Erythroblast (primary cell): Measurements from ENCODE around the gene LSM14A.
A peak's percentile ranks its signal among the peaks of the same experiment; 100 is the strongest.

Experiments used
- DNase-seq, 2 experiments: peaks; one replicate each; lab custom pipeline; 2025; lab: John Stamatoyannopoulos, UW
- GATA1 ChIP-seq: IDR thresholded peaks from 2 replicates; pipeline ENCODE4 v1.6.1; 2011; ENCODE audit warnings: low read depth, mild to moderate bottlenecking, control low read depth, low read length, moderate library complexity
- POLR2A ChIP-seq: IDR thresholded peaks from 2 replicates; pipeline ENCODE4 v1.6.1; 2011; ENCODE audit warnings: mild to moderate bottlenecking, low read length

Gene LSM14A

DNA sequence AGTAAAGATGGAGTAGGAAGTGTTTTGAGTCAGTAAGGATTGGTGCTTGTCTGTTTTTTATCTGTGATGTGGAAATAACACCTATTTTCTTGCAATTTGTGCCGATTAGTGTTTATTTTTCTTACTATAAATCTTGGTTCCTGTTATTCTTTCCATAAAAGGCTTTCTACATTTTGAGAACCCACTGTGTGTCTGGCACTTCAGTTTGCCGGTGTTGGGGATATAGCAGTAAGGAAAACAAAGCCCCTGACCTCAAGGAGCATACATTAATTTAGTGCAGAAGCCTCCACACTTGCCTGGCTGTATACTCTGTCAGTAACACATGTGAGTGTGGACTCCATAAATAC is 46.5 kb downstream of the LSM14A start:
- no peak for DNase-seq
- TF ChIP-seq POLR2A (no peak), GATA1 (no peak)

DNA sequence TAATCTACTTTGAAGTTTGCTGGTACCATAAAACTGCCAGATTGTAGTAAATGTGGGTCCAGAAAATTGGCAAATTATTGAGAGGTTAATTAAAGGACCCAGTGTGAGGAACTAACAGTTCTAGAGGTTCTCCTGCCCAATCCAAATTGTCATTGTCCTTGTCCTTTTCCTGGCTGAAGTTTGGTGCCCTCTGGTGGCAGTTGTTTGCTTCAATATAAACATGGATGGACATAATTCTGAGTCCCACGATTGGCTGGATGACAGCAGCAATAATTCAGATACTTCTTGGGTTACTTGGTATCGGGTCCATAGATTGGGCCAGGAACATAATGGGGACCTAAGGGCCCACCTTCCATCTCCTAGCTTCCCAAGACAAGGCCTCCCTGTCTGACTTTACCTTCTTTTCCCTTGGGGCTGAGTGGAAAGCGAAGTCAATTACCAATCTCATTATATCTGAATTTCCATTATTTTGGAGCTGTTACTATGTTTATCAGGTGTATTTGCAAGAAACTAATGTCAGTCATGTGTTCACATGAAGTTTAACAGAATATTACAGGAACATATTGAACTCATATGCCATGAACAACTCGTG is 48.3 kb downstream of the LSM14A start:
- peak; percentile 79 to 88 for DNase-seq
- TF ChIP-seq POLR2A (no peak), GATA1 (no peak)

DNA sequence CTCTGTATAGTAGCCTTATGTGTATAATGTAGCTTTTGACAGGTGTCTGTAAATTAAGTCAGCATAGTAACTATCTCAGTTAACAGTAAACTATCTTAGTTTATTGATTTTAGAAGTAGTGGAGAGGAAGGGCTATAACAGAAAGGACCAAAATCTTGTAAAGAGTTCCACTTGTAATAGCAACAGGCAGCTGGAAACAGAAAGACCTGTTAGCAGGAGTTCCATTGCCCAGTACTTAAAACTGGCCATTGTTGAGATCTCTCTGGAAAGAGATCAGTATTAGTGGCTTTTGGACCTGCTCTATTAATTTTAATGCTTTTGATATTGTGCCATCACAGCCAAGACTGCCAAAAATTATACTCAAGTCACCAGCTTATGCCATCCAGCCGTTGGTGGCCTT is 50.1 kb downstream of the LSM14A start:
- TF ChIP-seq GATA1 (no peak), POLR2A (no peak)
- no peak for DNase-seq

DNA sequence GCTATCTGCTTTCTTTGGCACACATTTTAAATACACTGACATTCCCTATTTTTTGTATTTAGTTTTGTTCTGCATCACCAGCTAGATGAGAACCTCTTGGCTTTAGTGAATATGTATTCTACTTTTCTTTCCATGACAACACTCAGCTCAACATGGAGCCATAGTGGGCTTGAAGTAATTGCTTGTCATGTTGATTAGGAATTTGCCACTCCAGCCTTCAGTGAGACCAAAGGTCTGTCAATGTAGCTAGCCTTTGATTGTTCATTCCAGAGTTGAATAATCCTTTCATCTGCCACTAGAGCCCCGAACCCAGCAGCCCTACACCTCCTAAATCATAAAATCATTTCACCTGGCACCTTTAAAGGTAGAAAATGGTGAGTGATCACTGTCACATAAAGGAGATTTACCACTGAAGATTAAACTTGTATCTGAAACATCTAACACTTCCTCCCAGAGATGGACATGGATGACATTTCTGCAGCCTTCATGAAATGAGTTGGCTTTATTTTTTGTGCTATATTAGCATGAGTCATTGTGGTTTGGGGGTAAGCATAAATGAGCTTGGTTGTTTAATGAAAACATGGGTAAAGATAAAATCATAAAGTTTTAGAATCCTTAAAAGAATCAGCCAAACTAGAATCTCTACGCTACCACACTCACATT is 52.8 kb downstream of the LSM14A start:
- TF ChIP-seq POLR2A: no peak
- no peak for TF ChIP-seq GATA1
- no peak for DNase-seq

DNA sequence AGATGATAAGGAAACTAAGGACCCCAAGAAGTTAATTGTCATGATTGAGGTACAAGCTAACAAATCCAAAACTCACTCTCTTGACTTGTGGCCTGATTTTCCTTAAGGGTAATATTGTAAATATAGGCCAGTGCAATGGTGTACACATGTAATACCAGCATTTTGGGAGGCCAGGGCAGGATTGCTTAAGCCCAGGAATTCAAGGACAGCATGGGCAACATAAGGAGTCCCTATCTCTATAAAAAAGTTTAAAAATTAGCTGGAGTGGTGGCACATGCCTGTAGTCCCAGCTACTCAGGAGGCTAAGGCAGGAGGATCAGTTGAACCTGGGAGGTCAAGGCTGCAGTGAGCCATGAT is 53.3 kb downstream of the LSM14A start:
- TF ChIP-seq POLR2A (no peak), GATA1 (no peak)
- no peak for DNase-seq

DNA sequence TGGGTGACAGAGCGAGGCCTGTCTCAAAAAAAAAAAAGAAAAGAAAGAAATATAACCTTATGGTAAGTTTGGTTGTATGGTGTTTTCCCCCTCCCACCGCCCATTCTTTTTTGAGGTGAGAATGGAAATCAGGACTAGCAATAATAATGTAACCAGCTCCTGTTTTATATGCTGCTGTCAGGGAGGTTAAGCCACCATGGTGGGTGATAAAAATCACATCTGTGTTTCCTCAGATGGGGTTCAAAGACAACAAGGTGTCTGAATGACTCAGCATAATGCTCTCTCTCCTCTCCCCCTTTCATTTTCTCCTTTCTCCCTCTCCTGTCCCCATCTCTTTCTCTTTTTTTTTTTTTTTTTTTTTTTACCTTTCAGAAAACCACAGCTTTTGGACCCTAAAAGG is 53.7 kb downstream of the LSM14A start:
- TF ChIP-seq POLR2A: no peak
- no peak for TF ChIP-seq GATA1
- DNase-seq: no peak

DNA sequence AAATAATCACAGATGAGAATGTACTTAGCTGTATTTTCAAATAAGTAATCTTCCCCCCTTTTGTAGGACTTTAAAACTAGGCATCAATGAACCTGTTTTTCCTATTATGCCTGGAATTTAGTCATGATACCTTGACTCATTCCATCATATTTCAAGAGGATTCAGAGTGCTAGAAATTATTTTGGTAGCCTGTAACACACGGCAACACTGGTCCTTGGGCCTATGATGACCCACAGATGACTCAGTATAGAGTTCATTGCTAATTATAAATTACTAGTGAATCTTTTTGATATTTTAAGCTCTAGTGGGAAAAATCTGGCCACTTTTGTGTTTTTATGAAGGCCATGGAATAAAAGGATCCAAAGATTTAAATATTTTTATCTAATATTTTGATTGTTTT is 56.0 kb downstream of the LSM14A start:
- no peak for TF ChIP-seq POLR2A
- no peak for TF ChIP-seq GATA1
- DNase-seq: no peak

DNA sequence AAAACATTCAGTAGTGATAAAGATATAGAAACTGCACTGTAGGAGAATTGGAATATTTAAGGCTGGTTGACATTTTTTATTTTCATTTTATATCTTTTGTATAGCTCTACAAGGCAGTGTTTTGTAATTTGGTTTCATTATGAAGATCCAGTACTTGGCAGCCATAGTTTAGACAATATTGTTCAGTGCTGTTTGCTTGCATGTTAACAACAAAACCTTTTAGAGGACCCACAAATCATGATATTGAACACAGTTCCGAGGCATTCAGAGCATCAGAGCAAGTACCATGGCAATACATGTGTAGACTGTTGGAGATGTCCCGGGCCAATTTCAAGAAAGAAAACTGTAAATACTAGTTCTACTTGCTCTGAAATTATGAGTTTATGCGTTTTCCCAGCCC is 56.5 kb downstream of the LSM14A start:
- TF ChIP-seq GATA1: no peak
- no peak for TF ChIP-seq POLR2A
- no peak for DNase-seq

DNA sequence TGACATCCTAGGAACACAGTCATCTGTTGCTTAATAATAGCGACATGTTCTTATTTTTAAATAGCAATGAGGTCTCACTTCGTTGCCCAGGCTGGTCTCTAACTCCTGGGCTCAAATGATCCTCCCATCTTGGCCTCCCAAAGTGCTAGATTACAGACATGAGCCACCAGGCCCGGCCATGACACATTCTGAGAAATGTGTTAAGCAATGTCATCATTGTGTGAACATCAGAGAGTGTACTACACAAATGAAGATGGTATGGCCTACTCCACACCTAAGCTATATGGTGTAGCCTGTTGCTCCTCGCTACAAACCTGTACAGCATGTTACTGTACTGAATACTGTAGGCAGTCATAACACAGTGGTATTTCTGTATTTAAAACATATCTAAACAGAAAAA is 57.4 kb downstream of the LSM14A start:
- TF ChIP-seq GATA1 (no peak), POLR2A (no peak)
- DNase-seq: no peak

DNA sequence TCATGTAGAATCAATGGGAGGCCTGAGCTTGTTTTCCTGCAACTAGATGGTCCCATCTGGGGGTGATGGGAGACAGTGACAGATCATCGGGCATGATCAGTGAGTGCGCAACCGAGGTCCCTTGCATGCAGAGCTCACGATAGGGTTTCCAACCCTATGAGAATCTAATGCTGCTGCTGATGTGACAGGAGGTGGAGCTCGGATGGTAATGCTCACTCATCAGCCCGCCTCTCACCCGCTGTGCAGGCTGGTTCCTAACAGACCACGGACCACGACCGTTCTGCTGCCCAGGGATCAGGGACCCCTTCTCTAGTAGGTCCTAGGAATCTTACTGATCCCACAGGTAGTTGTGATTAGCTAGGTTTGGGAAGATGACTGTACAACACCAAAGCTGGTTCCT is 58.5 kb downstream of the LSM14A start:
- TF ChIP-seq POLR2A: no peak
- no peak for TF ChIP-seq GATA1
- no peak for DNase-seq

DNA sequence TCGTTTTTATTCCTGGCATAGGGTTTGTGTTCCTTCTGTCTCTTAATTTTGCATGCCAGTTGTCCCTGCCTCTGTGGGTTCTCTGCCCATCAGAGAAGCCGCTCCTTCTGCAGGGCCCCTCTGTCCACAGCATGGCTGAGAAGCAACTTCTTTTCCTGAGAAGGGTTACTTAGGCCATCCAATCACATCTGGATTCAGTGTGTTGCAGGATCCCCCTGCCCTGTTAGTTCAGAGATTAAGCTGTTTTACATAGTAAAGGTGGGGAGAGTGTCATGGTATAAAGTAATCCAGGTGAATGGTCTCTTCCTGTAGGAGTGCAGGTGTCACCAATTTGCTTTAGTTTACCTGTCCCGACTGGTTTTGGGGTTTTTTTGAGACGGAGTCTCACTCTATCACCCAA is 59.1 kb downstream of the LSM14A start:
- no peak for DNase-seq
- TF ChIP-seq GATA1 (no peak), POLR2A (no peak)

DNA sequence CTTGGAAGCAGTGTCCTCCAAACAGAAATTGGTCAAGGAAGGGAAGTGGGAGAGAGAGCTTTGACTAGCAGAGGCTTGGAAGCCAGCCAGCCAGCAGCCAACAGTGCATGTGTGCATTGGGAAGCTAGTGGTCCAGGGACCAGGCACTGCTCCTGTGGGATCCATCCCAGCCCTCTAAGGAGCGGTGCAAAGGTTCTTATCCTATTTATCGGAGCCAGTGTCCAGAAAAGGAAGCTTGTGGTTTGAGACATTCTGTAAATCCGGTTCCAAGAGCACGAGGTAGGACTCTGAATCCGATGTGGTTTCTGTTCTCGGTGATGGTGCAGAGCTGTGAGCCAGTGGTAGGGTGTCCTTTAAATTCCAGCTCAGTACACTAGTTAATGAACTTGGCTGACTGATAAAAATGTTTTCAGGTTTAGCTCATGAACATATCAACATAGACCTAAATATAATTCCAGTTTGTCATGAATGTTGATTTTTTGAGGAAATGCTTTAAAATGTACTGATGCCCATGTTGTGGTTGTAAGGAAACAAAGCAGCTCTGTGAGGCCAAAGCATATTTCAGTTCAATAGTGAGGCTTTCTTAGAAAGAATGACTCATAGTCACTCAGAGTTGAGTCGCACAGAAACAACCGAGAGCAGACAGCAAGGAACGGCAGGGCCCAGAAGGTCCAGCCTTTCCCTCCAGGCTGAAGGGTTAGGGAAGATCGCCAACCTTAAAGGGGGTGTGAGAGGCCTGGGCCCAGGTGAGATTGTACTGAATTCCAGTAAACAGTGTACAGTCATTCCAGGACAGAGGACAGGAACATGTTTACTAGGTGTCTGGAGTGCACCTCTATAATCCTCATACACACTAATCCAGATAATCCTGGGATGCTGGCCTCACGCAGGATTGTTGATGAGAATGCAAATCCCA is 60.5 kb downstream of the LSM14A start:
- DNase-seq: no peak
- TF ChIP-seq POLR2A: no peak
- TF ChIP-seq GATA1: no peak

DNA sequence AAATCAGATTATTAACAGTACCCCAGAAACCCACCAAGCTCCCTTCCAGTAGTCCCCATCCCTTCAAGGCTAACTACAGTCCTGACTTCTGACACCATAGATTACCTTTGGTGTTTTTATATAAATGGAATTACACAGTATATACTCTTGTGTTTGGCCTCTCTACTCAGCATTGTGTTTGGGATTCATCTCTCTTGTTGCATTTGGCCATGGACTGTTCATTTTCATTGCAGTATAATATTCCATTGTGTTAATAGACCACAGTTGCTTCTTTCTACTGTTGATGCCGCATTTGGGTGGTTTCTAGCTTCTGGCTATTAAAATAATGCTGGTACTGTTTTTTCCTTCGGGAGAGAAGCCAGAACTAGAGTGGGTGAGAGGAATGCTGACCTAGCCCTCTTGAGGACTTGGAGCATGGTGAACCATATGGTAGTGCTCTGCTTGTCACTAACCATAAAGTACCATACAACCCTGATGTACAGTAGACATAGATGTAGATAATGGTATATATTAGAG is 63.2 kb downstream of the LSM14A start:
- no peak for TF ChIP-seq POLR2A
- DNase-seq: no peak

DNA sequence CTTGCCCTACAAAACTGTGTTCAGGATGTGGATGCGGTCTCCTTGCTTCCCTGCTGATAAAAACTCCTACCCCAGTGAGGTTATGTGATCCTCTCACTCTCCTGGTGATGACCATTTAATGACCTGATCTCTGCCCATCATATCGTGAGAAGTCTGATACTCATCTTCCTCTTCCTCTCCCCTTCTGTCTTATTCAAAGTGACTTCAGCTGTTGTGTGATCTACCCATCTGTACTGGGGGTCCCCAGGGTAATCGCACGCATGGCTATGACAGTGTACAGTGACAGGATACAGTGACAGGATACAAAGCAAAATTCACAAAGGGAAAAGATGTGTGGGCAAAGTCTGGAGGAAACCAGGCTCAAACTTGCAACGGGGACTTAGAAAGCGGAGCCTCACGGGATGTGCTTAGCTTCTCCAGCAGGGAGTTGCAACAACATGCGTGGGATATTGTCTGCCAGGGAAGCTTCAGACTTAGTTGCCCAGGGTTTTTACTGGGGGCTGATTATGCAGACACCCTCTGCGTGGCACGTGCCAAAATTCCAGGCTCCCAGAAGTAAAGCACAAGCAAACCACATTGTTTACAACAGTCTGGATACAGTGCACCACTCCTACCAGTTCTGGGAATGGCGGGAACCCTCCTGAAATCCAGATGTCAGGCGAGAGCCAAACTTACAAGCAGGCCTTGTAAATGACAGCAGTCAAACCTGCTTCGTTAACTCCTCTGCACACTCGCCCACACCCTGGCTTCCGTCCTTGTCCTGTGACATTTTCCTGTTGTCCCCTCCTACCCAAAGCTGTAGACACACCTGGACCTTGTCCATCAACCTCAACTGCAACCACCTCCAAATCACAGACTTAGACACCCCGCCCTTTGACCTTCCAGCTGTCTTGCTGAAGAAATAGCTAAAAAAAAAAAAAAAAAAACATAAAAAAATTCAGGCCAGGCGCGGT is 64.0 kb downstream of the LSM14A start:
- TF ChIP-seq POLR2A (no peak), GATA1 (no peak)
- no peak for DNase-seq
